ENCODE measurements around the gene SKIL.
A peak's percentile ranks its signal among the peaks of the same experiment; 100 is the strongest.

Gene SKIL

DNA sequence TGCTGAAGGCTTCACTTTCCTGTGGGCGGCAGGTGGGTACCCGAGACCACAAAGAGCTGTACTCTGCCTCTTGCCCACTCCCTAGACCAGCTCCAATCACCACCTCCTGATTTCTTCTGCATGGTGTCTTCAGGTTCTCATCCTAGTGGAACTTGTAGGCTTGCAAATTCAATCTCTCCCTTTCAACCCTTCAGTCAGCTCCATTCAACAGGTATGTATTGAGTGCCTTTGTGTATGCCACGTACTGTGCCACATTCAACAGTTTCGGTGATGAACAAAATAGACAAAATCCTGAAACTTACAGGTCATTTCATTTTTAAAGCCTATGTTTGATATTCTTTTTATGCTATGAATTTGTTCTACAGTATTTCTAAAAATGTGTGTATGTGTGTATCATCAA is 55.8 kb downstream of the SKIL start:
- no peak overlapping the region for H3K27ac ChIP-seq
- H3K4me3 ChIP-seq (ENCODE audit: low read depth, low read length), result no peak overlapping the region
- no peaks in the 10 kb centered on the region for H3K9me3 ChIP-seq (ENCODE audit: control insufficient read depth, low read length)
- peaks cover 1% of the 10 kb centered on the region for H3K4me1 ChIP-seq
- no peak for TF ChIP-seq CTCF (IDR thresholded peaks at IDR 0.05)
- H3K27me3 ChIP-seq (ENCODE audit: control insufficient read depth, insufficient read depth, low read length), result no peaks in the 10 kb centered on the region
- no peaks in the 10 kb centered on the region for H3K36me3 ChIP-seq (ENCODE audit: control insufficient read depth, insufficient read depth, low read length)
- H3K4me2 ChIP-seq (ENCODE audit: low read length), result no peak overlapping the region
- H3K79me2 ChIP-seq, result no peaks in the 10 kb centered on the region
- H3K9ac ChIP-seq, result no peak overlapping the region
- H2AFZ ChIP-seq, result no peak overlapping the region

DNA sequence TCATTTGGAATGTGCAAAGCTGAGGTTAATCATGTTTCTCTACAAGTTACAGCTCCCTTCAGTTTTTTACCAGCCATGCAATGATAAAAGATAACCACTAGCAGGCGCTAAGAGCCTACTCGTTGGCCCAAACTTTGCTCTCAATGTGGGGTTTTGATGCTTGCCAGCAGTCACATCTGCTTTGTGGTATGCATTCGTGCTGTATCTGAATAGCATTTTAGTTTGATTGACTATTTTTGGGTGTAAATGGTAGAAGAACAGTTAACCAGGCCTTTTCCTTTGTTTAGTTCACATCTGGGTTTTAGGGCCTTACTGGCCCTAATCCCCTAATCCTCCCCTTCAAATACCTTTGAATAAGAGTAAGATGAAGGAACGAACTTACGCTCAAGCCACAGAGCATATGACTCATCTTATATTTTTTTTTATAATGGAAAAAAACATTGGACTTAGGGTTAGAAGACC is 56.7 kb downstream of the SKIL start:
- Histone ChIP-seq H3K4me1 (peaks cover 3% of the 10 kb centered on the region), H3K79me2 (no peaks in the 10 kb centered on the region), H3K9me3 (ENCODE audit: control insufficient read depth, low read length) (no peaks in the 10 kb centered on the region), H3K27me3 (ENCODE audit: control insufficient read depth, insufficient read depth, low read length) (no peaks in the 10 kb centered on the region), H2AFZ (no peak overlapping the region), H3K4me3 (ENCODE audit: low read depth, low read length) (no peak overlapping the region), H3K27ac (no peak overlapping the region), H3K4me2 (ENCODE audit: low read length) (no peak overlapping the region), H3K36me3 (ENCODE audit: control insufficient read depth, insufficient read depth, low read length) (no peaks in the 10 kb centered on the region), H3K9ac (no peak overlapping the region)
- peak; percentile 94 for TF ChIP-seq CTCF (IDR thresholded peaks at IDR 0.05)

DNA sequence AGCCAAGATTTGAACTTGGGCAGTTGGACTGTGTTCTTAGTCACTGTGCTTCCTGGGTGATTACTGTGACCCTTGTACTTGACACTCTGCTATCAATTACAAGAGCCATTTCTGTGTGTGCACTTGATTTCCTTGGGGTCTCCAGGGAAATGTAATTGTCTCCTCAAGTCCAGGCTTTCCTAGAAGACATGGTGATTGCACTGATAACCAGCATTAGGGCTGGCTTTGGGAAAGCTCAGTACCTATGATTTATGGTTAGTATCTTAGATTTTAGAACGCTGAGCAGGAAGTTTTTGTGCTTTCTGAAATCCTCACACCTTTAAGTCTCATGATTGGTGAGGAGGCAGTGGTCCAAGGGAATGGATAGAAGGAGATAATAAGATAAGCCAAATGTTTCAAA is 59.6 kb downstream of the SKIL start:
- Histone ChIP-seq H3K9me3 (ENCODE audit: control insufficient read depth, low read length) (no peaks in the 10 kb centered on the region), H3K9ac (no peak overlapping the region), H3K79me2 (no peaks in the 10 kb centered on the region), H3K36me3 (ENCODE audit: control insufficient read depth, insufficient read depth, low read length) (no peaks in the 10 kb centered on the region), H3K27ac (no peak overlapping the region), H2AFZ (no peak overlapping the region), H3K27me3 (ENCODE audit: control insufficient read depth, insufficient read depth, low read length) (no peaks in the 10 kb centered on the region), H3K4me3 (ENCODE audit: low read depth, low read length) (no peak overlapping the region), H3K4me2 (ENCODE audit: low read length) (no peak overlapping the region), H3K4me1 (peaks cover 4% of the 10 kb centered on the region)
- no peak for TF ChIP-seq CTCF (IDR thresholded peaks at IDR 0.05)

- no peaks in the 10 kb centered on the region for H3K27me3 ChIP-seq (ENCODE audit: control insufficient read depth, insufficient read depth, low read length)
Observed at GRCh38 chr3:170418422-170419398, 61.2 kb downstream of the SKIL start, which contains the start of gene CLDN11. CLDN11 (plus strand) TSS chr3:170418868; CDS start chr3:170419067, 199 bp downstream.

More at GRCh38 chr3:170418422-170419398, 61.2 kb downstream of the SKIL start, which contains the start of gene CLDN11:
- Histone ChIP-seq H3K4me2 (ENCODE audit: low read length) (peak within 1 kb of the TSS; percentile 73), H3K9me3 (ENCODE audit: control insufficient read depth, low read length) (no peaks in the 10 kb centered on the region), H3K4me3 (ENCODE audit: low read depth, low read length) (peak within 1 kb of the TSS; percentile 36), H3K79me2 (no peaks in the 10 kb centered on the region), H3K27ac (no peak within 1 kb of the TSS), H3K9ac (no peak within 1 kb of the TSS), H2AFZ (peak within 1 kb of the TSS; percentile 75), H3K4me1 (peaks cover 4% of the 10 kb centered on the region), H3K36me3 (ENCODE audit: control insufficient read depth, insufficient read depth, low read length) (no peaks in the 10 kb centered on the region)
- TF ChIP-seq CTCF (IDR thresholded peaks at IDR 0.05), result no peak

All from parathyroid adenoma (tissue), 2 donors.